Gastrocnemius medialis (tissue), 4 donors: ENCODE measurements around the gene PLA2G2D.

Experiments
- POLR2A ChIP-seq, 2 donors: fragments of 450-650 bp; IDR thresholded peaks; one replicate each; pipeline ENCODE4 v1.6.1; 2017; ENCODE audit warnings: antibody characterized with exemption in 2 of 2, mild to moderate bottlenecking in 2 of 2, moderate library complexity in 2 of 2
- TF ChIP-seq, protein P1 (sequence below), 5 experiments: fragments of 450-650 bp in 3 of 5; fragments of 200-600 bp in 2 of 5; sonication (generic) in 2 of 5; IDR thresholded peaks in 4 of 5; conservative IDR thresholded peaks in 1 of 5; 1 replicate in 4 of 5; 2 replicates in 1 of 5; pipeline ENCODE4 v1.5.1; 2016 to 2019; ENCODE audit warnings: antibody characterized with exemption in 5 of 5, mild to moderate bottlenecking in 3 of 5, moderate library complexity in 3 of 5

DNA sequence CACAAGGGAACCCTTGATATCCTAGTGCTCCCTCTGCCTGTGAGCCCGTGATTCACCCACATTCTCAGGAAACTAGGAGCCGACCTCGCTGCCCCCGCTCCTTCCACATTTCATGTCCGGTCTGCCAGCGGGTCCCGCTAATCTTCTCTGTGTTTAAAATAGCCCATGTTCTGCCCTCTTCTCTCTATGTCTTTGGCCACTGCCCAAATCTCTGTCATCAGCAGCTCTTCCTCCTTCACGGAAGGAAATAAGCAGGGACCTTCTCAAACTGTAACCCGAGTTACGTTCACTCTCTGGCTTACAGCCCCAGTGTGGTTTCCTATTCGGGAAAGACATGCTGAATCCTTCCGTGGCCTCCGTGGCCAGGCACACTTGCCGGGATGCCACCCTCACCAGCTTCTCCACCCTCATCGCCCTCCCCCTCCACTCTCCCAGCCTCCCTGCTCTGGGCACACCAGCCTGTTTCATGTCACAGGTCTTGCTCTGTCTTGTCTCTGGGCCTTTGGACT is 45.4 kb upstream of the PLA2G2D start:
- TF ChIP-seq, protein P1, sequence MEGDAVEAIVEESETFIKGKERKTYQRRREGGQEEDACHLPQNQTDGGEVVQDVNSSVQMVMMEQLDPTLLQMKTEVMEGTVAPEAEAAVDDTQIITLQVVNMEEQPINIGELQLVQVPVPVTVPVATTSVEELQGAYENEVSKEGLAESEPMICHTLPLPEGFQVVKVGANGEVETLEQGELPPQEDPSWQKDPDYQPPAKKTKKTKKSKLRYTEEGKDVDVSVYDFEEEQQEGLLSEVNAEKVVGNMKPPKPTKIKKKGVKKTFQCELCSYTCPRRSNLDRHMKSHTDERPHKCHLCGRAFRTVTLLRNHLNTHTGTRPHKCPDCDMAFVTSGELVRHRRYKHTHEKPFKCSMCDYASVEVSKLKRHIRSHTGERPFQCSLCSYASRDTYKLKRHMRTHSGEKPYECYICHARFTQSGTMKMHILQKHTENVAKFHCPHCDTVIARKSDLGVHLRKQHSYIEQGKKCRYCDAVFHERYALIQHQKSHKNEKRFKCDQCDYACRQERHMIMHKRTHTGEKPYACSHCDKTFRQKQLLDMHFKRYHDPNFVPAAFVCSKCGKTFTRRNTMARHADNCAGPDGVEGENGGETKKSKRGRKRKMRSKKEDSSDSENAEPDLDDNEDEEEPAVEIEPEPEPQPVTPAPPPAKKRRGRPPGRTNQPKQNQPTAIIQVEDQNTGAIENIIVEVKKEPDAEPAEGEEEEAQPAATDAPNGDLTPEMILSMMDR (IDR thresholded peaks at IDR 0.05 in 4 of 5, conservative IDR thresholded peaks at IDR 0.05 in 1 of 5), result no peak
- TF ChIP-seq POLR2A (IDR thresholded peaks at IDR 0.05), result no peak
